ENCODE results near the gene PBXIP1. TPM values are rescaled to one million over a fixed set of nuclear protein-coding genes. Genes with fewer than 3 reads are reported as not detected.

The PBXIP1 gene
- total RNA-seq, 6 experiments from 2014 or later, result 26.4 to 42.5 (median 28.1) TPM

DNA sequence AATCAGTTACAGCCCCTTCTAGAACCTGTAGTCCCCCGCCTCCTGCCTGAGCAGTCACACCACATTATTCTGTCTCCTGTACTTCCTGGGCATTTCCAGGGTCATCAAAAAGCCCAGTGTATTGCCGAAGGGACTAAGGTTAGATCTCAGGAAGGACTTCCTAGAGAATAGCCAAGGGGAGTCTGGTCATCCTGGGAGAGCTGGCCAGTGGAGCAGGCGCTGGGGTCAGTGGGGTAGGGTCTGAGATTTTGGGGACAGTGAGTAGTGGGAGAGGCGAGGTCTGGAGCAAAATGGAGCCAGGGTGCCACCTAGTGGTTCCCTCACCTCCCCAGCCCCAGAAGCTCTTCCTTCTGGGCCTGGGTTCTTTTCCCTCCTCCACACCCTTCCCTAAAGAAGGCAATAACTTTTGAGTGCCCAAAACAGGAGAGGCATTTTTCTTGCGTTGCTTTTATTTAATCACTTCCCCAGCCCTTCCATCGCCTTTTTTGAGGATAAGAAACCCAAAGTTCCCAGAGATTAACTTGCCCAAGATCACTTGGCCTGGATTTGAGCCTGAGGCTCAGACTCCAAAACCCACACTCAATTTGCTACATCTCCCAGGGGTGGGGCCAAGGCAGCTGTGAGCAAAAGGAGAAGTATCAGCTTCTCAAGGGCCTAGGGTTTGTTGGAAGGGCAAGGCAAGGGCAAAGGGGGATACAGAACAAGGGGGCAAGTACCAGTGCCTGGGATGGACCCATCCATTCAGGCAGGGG, 12.1 kb downstream of the PBXIP1 start:
- Mint-ChIP-seq H3K27ac (no peak overlapping the region), H3K27me3 (ENCODE audit: insufficient read depth) (peaks cover 3% of the 10 kb centered on the region; the same call in 1 of the 2 replicates), H3K4me3 (no peak overlapping the region), H3K9me3 (no peaks in the 10 kb centered on the region), H3K4me1 (ENCODE audit: low read depth) (peaks cover 5% of the 10 kb centered on the region), H3K36me3 (ENCODE audit: low read depth) (no peaks in the 10 kb centered on the region)
- peak; percentile 84 for TF ChIP-seq CTCF (IDR thresholded peaks at IDR 0.05)
- no peak for DNase-seq

DNA sequence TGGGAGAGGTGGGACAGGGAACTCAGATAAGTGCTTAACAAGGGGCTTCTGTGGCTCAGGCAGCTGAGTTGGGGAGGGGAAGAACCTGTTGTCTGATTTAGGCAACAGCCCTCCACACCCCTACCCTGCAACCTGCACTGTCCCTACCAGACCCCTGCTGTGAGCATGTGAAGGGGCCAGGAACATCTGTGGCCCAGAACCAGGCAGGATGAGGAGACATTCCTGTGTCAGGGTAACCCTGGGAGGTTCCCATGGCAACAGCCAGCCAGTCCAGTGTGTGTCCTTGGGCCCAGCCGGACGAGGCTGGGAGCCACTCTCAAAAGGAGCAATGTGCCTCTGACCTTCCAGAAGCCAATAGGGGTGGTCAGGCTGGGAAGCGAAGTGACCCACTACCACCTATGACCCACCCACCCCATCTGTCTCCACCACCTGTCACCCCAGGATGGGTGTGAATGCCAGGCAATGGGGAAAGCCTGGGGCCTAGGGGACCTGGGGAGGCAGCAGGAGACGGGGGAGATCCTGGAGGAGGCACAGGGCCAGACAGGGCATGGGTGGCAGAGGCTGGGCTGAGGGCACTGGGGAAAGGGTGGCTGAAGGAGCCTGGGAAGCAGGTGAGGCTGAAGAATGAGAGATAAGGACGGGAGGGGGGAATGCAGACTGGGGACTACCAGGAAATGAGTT, 14.4 kb downstream of the PBXIP1 start:
- DNase-seq, result peak; percentile 34
- H3K27ac Mint-ChIP-seq, result no peak overlapping the region; the same call in 1 of the 2 replicates

GRCh38 chr1:154940651-154941194, 15.2 kb downstream of the PBXIP1 start:
- no peak overlapping the region for H3K4me3 Mint-ChIP-seq
- no peaks in the 10 kb centered on the region for H3K36me3 Mint-ChIP-seq (ENCODE audit: low read depth)
- H3K4me1 Mint-ChIP-seq (ENCODE audit: low read depth), result peaks cover 25% of the 10 kb centered on the region
- no peaks in the 10 kb centered on the region for H3K9me3 Mint-ChIP-seq
- no peak overlapping the region for H3K27ac Mint-ChIP-seq
- H3K27me3 Mint-ChIP-seq (ENCODE audit: insufficient read depth), result no peaks in the 10 kb centered on the region; the same call in 1 of the 2 replicates
- DNase-seq, result no peak
- TF ChIP-seq CTCF (IDR thresholded peaks at IDR 0.05), result no peak

More for the DNA sequence above, 14.4 kb downstream of the PBXIP1 start:
- no peak for TF ChIP-seq CTCF (IDR thresholded peaks at IDR 0.05)
- Mint-ChIP-seq H3K27me3 (ENCODE audit: insufficient read depth) (no peaks in the 10 kb centered on the region; the same call in 1 of the 2 replicates), H3K9me3 (no peaks in the 10 kb centered on the region), H3K4me1 (ENCODE audit: low read depth) (peaks cover 21% of the 10 kb centered on the region), H3K36me3 (ENCODE audit: low read depth) (no peaks in the 10 kb centered on the region), H3K4me3 (no peak overlapping the region)

- no peak for DNase-seq
- Mint-ChIP-seq H3K4me3 (no peak overlapping the region), H3K27me3 (ENCODE audit: insufficient read depth) (no peaks in the 10 kb centered on the region; the same call in 1 of the 2 replicates), H3K9me3 (no peaks in the 10 kb centered on the region), H3K4me1 (ENCODE audit: low read depth) (peaks cover 25% of the 10 kb centered on the region), H3K36me3 (ENCODE audit: low read depth) (no peaks in the 10 kb centered on the region), H3K27ac (no peak overlapping the region)
- TF ChIP-seq CTCF (IDR thresholded peaks at IDR 0.05), result no peak
Measured at GRCh38 chr1:154940213-154940560, 15.7 kb downstream of the PBXIP1 start.

DNA sequence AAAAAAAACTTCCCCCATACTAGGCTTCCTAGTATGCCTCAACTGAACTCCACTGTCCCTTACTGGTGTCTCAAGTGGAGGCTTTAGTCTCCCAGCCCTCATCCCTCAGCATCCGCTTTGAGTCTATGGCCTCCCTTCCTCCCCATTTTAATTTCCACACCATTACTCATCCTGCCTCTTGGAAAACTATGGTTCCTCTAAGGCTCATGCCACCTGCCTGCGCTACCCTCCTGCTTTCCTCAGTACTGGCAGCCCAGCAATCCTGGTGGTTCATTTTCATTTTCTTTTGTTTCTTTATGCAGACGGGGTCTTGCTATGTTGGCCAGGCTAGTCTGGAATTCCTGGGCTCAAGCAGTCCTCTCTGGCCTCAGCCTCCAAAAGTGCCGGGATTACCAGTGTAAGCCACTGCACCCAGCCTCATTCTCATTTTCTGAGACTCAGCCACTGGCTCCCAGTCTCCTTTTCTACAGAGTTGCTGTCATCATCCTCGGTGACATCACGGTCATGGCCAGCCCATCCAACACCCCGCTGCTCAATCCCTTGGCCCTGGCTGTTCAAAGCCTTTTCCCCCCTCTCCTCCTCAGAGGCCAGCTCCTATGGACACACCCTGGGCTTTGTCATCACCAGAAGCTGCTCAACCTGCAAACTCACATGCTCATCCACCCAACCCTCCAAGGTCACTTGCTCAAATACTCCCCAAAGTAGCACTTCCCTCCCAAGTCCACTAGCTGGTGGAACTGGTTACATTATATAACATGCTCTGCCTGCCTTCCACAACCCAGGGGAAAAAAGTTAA, 17.1 kb downstream of the PBXIP1 start:
- Mint-ChIP-seq H3K27ac (peak overlapping the region; percentile 100), H3K36me3 (ENCODE audit: low read depth) (no peaks in the 10 kb centered on the region), H3K9me3 (no peaks in the 10 kb centered on the region), H3K4me1 (ENCODE audit: low read depth) (peaks cover 25% of the 10 kb centered on the region), H3K4me3 (peak overlapping the region; percentile 45), H3K27me3 (ENCODE audit: insufficient read depth) (no peaks in the 10 kb centered on the region; the same call in 1 of the 2 replicates)
- no peak for DNase-seq
- no peak for TF ChIP-seq CTCF (IDR thresholded peaks at IDR 0.05)
